UCSD-AML1 (cell line): ENCODE measurements around the gene KRTAP5-9.
"Not testable (repeated sequence)": the region's sequence is repeated elsewhere in the genome, so short reads cannot be mapped to it uniquely, and the experiment has no call there.

Source experiments
- DNase-seq: peaks from one replicate; lab custom pipeline; 2025; ENCODE audit not compliant: unreplicated experiment; lab: John Stamatoyannopoulos, UW

KRTAP5-9 gene, protein sequence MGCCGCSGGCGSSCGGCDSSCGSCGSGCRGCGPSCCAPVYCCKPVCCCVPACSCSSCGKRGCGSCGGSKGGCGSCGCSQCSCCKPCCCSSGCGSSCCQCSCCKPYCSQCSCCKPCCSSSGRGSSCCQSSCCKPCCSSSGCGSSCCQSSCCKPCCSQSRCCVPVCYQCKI

GRCh38 chr11:71548120-71548519, at the start of gene KRTAP5-9:
TSS of gene KRTAP5-9 (plus strand) at chr11:71548420. CDS start at chr11:71548658, 238 bp downstream.
- no peak for DNase-seq

- no peak for DNase-seq
Measured at GRCh38 chr11:71499125-71499524, 49.1 kb upstream of the KRTAP5-9 start.

GRCh38 chr11:71499546-71499945, 48.7 kb upstream of the KRTAP5-9 start:
- DNase-seq = no peak

DNA sequence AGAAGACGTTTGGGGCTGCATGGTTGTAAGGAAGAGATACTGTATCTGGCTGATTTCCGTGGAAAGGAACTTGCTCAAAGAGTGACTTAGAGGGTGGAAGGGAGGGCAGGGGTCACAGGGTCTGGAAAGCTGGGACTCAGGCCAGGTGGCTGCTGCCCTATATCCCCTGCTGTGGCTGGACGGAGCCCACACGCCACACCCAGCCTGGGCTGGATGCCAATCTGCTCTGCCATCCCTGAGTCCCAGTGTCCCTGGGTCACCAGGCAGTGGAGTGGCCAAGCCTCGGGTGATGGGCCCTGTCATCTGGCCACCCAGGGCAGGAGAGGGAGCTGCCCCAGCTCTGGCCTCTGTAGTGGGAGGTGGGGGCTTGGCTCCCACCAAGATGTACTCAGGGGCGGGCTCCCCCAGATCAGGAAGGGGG, 47.6 kb upstream of the KRTAP5-9 start:
- DNase-seq = no peak

GRCh38 chr11:71501071-71501985, 46.9 kb upstream of the KRTAP5-9 start:
- no peak for DNase-seq

DNA sequence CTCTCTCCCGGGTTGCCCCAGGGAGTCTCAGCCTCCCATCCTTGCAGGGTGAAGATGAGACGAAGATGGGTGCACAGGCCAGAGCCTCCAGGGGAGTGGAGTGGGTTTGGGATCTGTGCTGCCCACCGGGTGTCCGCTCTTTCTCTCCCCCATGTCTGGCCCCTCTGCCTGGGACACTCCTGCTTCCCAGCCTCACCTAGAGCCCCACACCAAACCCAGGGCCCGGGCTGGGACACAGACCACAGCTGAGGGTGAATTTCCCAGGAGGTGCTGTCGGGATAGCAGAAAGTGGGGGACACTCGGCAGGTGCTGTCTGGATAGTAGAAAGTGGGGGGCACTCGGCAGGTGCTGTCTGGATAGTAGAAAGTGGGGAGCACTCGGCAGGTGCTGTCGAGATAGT, 46.2 kb upstream of the KRTAP5-9 start:
- no peak for DNase-seq

GRCh38 chr11:71502871-71503435, 45.3 kb upstream of the KRTAP5-9 start:
- no peak for DNase-seq

- no peak for DNase-seq
Measured at GRCh38 chr11:71504531-71504930, 43.7 kb upstream of the KRTAP5-9 start.

DNA sequence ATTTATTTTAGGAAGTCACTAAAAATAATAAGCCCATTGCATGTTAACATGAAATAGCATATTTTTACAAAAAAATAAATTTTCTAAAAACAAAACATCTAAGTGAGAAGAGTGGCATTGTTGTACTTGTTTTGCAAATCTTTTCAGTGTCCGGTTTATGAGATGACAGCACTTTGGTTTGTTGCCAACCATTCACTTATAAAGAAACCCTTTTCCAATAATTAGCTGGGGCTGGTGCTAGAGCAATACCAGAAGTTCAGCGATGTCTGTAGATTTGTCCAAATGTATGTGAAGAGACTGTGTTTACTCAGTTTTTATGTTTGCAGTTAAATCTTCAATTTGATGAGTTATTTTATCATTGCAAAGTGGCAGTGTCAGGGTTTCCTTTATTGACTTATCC, 43.2 kb upstream of the KRTAP5-9 start:
- DNase-seq = no peak

DNA sequence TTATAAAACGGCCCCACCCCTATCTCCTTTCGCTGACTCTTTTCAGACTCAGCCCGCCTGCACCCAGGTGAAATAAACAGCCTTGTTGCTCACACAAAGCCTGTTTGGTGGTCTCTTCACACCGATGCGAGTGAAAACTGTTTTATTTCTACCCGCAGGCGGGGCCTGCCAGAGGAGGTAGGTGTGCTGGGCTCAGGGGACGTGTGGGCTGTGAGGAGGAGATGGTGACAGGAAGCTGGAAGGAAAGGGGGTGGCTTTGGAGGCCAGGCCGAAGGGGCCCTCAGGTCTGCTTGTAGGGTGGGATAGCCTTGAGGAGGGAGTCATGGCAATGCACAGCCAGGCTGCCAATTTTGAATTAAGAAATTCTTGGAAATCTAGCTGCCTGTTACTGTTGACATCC, 42.4 kb upstream of the KRTAP5-9 start:
- DNase-seq = no peak

- no peak for DNase-seq
Measured at GRCh38 chr11:71507102-71507501, 41.1 kb upstream of the KRTAP5-9 start.

DNA sequence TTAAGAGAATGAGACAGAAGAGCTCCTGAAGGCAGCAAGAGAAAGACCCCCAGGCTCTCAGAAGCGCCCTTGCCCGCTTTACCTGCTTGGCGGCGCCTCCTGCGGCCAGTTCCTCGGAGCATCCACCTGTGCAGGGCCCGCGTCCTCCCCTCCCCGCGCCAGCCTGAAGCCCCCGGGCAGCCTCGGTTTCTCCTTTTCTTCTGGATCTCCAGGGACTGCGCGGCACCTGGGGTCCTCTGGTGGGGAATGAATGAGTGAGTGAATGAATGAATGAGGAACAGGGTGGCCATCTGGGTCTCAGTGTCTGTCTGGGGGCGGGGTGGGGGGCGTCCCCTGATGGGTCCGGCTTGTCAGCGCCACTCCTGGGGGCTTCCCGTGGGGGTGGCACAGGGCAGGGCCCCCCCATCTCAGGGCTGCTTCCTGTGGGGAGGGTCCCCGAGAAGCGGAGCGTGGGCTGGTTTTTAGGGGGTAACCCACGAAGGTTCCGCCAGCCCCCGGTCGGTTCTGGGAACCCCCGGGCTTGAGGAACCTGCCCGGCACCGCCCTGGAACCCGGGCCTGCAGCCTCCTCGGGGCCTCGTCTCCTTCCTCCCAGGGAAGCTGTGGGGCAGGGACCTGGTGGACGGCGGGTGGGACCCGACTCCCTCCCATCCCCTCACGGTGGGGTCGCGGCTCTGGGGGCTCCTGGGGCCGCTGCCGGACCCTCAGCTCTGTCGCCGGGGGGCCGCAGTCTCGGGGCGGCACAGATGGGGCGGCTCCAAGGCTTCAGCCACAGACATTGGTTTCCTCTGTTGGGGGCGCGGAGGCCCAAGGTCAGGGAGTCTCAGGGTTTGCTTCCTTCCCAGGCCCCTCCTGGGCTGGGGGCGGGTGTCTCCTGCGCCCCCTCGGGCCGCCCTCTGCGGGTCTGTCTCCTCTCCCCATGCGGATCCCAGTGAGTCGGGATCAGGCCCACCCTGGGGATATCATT, 29.4 kb upstream of the KRTAP5-9 start:
- no peak for DNase-seq

DNA sequence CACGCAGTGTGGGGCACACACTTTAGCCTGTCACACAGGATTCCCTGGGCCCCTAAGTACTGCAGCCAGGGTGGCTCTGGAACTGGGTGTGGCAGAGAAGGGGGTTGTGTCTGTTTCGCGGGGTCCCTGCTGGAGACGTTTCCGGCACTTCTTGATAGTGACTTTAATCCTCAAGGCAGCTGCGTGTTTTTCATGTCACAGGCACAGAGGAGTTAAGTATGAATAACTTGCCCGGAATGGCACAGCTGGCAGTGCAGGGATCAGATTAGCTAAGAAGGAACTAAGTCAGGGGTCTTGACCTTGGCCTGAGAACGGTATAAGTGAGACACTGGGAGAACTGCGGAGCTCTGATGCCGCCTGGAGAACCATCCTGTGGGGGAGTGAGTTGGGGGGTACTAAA, 28.7 kb upstream of the KRTAP5-9 start:
- DNase-seq = no peak

DNA sequence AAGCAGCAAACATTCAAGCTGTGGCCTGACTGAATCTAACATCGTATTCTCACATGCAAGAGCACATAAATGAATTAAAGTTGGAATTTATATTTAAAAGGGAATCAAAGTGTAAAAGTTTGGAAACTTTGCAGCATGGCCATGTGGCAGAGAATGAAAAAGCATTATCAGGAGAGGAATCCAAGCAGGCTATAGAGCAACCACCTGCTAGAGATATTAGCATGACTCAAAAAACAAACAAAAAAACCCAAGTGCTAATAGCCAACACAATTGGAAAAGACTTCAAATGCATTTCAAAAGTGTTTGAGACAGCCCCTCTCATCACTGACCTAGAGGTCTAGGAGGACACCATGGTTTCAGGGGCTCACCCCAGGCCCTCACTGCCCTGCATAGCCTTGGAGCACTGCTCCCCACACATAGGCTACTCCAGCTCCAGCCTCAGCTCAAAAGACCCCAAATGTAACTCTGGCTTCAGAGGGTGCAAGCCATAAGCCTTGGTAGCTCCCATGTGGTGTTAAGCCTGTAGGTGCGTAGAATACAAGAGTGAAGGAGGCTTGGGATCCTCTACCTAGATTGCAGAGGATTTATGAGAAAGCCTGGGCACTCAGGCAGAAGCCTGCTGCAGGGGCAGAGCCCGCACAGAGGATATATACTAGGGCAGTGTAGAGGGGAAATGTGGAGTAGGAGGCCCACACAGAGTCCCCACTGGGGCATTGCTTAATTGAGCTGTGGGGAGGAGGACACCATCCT, 22.9 kb upstream of the KRTAP5-9 start:
- DNase-seq = no peak

DNA sequence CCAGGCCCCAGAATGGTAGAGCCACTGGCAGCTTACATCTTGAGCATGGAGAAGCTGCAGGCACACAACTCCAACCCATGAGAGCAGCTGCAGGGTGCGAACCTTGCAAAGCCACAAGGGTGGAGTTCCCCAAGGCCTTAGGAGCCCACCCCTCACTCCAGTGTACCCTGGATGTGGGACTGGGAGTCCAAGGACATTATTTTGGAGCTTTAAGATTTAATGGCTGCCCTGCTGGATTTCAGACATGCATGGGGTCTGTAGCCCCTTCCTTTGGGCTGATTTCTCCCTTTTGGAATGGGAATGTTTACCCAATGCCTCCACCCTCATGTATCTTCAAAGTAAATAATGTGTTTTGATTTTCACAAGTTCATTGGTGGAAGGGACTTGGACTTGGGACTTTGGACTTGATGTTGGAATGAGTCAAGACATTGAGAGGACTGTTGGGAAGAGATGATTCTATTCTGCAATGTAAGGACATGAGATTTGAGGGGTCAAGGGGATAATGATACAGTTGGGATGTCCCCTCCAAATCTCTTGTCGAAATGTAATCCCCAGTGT, 22.2 kb upstream of the KRTAP5-9 start:
- no peak for DNase-seq

- DNase-seq = not testable (repeated sequence)
Measured at GRCh38 chr11:71526796-71527575, 21.2 kb upstream of the KRTAP5-9 start, which contains the start of gene KRTAP5-7. TSS of gene KRTAP5-7 (plus strand) at chr11:71527267. CDS start at chr11:71527301, 34 bp downstream.

GRCh38 chr11:71527576-71528210, 20.5 kb upstream of the KRTAP5-9 start:
- DNase-seq = no peak

DNA sequence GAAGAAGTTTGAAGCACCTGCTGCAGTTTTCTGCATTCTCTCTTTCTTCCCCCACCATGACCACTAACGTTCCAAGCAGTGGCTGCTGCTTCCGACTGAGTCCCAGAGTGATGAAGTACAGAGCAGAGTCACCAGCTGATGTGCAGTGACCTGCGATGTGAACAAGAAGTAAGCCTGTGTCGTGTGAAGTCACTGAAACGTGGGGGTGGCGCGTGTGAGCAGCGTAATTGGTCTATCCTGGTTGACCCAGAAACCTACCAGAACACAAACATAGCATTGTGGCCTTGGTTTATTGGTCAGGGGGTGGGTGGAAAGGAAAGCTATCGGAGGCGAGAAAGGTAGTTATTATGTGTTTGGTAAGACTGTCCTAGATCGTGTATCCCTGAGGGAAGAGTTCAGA, 17.6 kb upstream of the KRTAP5-9 start:
- DNase-seq = no peak
